DND-41 (cell line): Measurements from ENCODE around the gene HCAR3.
"Not testable (repeated sequence)": the region's sequence is repeated elsewhere in the genome, so short reads cannot be mapped to it uniquely, and the experiment has no call there.

Experiments
- ATAC-seq: fragments of 200-7000 bp; cut with Tn5 transposase; 3 replicates; pipeline ENCODE4 v1.9.1; 2021; ENCODE audit warnings: low read depth; ENCODE audit not compliant: insufficient read depth
- DNase-seq: peaks from one replicate; pipeline ENCODE4 v3.0.0-alpha.2; 2020
- H2AFZ ChIP-seq: 2 replicates; pipeline ENCODE4 v1.6.0; 2012; ENCODE audit warnings: low read depth, low read length
- H3K27ac ChIP-seq: 2 replicates; pipeline ENCODE4 v1.5.1; 2012; ENCODE audit warnings: low read length, inconsistent platforms
- H3K27me3 ChIP-seq: fragments of 200-600 bp; sonication (generic); 2 replicates; pipeline ENCODE4 v1.6.0; 2012; ENCODE audit warnings: low read length, mild to moderate bottlenecking, inconsistent platforms; ENCODE audit not compliant: insufficient read depth, poor library complexity
- H3K36me3 ChIP-seq: 2 replicates; pipeline ENCODE4 v1.5.1; 2012; ENCODE audit warnings: low read length, inconsistent platforms; ENCODE audit not compliant: insufficient read depth
- H3K4me1 ChIP-seq: 2 replicates; pipeline ENCODE4 v1.5.1; 2012; ENCODE audit warnings: mild to moderate bottlenecking, low read length; ENCODE audit not compliant: insufficient read depth
- H3K4me2 ChIP-seq: 2 replicates; pipeline ENCODE4 v1.6.0; 2012; ENCODE audit warnings: mild to moderate bottlenecking, moderate library complexity, low read length, inconsistent platforms; ENCODE audit not compliant: insufficient read depth
- H3K4me3 ChIP-seq, 2 experiments: fragments of 200-600 bp in 1 of 2; shearing (Covaris generic) in 1 of 2; 2 replicates each; pipeline ENCODE4 v1.5.1; 2012 to 2016; ENCODE audit warnings: inconsistent platforms in 2 of 2, low read length in 2 of 2, mild to moderate bottlenecking in 2 of 2, low read depth in 1 of 2, moderate library complexity in 1 of 2
- H3K79me2 ChIP-seq: 2 replicates; pipeline ENCODE4 v1.6.0; 2012; ENCODE audit warnings: low read length, inconsistent platforms; ENCODE audit not compliant: insufficient read depth
- H3K9ac ChIP-seq: 2 replicates; pipeline ENCODE4 v1.6.0; 2012; ENCODE audit warnings: low read depth, mild to moderate bottlenecking, inconsistent platforms, low read length, moderate library complexity
- H3K9me3 ChIP-seq: 2 replicates; pipeline ENCODE4 v1.5.1; 2012; ENCODE audit warnings: low read length, moderate library complexity, mild to moderate bottlenecking, inconsistent platforms; ENCODE audit not compliant: insufficient read depth, severe bottlenecking
- H4K20me1 ChIP-seq: 2 replicates; pipeline ENCODE4 v1.6.0; 2012; ENCODE audit warnings: low read length; ENCODE audit not compliant: insufficient read depth
- EZH2 ChIP-seq: IDR thresholded peaks from 3 replicates; pipeline ENCODE4 v1.6.1; 2012; ENCODE audit warnings: borderline replicate concordance, low read depth, mild to moderate bottlenecking, moderate library complexity, low read length, inconsistent platforms; ENCODE audit not compliant: severe bottlenecking
- TF ChIP-seq, protein P1 (sequence below): IDR thresholded peaks from 2 replicates; pipeline ENCODE4 v1.5.1; 2012; ENCODE audit warnings: borderline replicate concordance, low read length, moderate library complexity, mild to moderate bottlenecking; ENCODE audit not compliant: poor library complexity, severe bottlenecking; ENCODE audit errors: extremely low read depth

HCAR3 gene

DNA sequence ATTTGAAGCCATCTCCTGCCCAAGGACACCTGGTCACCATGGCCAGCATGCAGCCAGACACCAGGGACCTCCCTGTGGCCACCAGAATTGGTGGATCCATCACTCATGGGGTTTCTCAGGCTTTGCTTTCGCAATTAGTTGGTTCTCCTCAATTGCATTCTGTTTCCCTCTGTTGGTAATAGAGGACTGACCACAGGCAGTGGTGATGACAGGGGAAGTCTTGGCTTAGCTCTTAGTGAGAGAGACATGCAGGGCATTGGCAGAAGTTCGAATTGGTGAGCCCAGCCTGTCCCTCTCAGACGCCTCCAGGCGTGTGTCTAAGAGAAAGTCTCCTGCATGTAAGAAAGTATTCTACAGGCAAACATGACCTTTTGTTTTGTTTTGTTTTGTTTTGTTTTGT is 34.8 kb downstream of the HCAR3 start:
- Histone ChIP-seq H3K4me1 (no peaks in the 10 kb centered on the region), H3K4me3 (no peak overlapping the region), H2AFZ (no peak overlapping the region), H3K4me2 (no peak overlapping the region), H3K27ac (no peak overlapping the region), H4K20me1 (no peaks in the 10 kb centered on the region), H3K9me3 (no peaks in the 10 kb centered on the region), H3K79me2 (no peaks in the 10 kb centered on the region), H3K36me3 (no peaks in the 10 kb centered on the region), H3K9ac (no peak overlapping the region), H3K27me3 (no peaks in the 10 kb centered on the region)
- DNase-seq: no peak
- no peak for TF ChIP-seq EZH2
- TF ChIP-seq, protein P1, sequence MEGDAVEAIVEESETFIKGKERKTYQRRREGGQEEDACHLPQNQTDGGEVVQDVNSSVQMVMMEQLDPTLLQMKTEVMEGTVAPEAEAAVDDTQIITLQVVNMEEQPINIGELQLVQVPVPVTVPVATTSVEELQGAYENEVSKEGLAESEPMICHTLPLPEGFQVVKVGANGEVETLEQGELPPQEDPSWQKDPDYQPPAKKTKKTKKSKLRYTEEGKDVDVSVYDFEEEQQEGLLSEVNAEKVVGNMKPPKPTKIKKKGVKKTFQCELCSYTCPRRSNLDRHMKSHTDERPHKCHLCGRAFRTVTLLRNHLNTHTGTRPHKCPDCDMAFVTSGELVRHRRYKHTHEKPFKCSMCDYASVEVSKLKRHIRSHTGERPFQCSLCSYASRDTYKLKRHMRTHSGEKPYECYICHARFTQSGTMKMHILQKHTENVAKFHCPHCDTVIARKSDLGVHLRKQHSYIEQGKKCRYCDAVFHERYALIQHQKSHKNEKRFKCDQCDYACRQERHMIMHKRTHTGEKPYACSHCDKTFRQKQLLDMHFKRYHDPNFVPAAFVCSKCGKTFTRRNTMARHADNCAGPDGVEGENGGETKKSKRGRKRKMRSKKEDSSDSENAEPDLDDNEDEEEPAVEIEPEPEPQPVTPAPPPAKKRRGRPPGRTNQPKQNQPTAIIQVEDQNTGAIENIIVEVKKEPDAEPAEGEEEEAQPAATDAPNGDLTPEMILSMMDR: no peak
- no peak for ATAC-seq

DNA sequence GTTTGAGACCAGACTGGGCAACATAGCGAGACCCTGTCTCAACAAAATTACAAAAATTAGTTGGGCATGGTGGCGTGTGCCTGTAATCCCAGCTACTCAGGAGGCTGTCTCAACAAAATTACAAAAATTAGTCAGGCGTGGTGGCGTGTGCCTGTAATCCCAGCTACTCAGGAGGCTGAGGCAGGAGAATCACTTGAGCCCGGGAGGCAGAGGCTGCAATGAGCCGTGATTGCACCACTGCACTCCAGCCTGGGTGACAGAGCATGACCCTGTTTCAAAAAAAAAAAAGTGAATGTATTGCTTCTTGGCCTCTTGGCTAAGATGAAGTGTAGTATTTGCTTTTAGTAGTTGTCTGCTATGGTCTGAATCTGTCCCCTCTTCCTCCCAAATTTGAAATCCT is 35.6 kb downstream of the HCAR3 start:
- not testable (repeated sequence) for H3K36me3 ChIP-seq, H3K27me3 ChIP-seq, H3K4me3 ChIP-seq, H3K79me2 ChIP-seq, H3K27ac ChIP-seq, DNase-seq, H3K9ac ChIP-seq, H4K20me1 ChIP-seq, H3K4me2 ChIP-seq, H3K9me3 ChIP-seq, H3K4me1 ChIP-seq, H2AFZ ChIP-seq, ATAC-seq

DNA sequence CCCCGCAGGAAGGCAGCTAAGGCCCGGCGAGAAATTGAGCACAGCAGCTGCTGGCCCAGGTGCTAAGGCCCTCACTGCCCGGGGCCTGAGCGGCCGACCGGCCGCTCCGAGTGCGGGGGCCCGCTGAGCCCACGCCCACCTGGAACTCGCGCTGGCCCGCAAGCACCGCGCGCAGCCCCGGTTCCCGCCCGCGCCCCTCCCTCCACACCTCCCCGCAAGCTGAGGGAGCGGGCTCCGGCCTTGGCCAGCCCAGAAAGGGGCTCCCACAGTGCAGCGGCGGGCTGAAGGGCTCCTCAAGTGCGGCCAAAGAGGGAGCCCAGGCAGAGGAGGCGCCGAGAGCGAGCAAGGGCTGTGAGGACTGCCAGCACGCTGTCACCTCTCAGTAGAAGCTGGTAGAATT is 39.8 kb downstream of the HCAR3 start:
- H3K4me2 ChIP-seq, H4K20me1 ChIP-seq, H3K79me2 ChIP-seq, H3K27ac ChIP-seq, DNase-seq, H3K36me3 ChIP-seq, H3K4me3 ChIP-seq, H3K27me3 ChIP-seq, H3K4me1 ChIP-seq, H2AFZ ChIP-seq, ATAC-seq, H3K9ac ChIP-seq, H3K9me3 ChIP-seq: not testable (repeated sequence)

DNA sequence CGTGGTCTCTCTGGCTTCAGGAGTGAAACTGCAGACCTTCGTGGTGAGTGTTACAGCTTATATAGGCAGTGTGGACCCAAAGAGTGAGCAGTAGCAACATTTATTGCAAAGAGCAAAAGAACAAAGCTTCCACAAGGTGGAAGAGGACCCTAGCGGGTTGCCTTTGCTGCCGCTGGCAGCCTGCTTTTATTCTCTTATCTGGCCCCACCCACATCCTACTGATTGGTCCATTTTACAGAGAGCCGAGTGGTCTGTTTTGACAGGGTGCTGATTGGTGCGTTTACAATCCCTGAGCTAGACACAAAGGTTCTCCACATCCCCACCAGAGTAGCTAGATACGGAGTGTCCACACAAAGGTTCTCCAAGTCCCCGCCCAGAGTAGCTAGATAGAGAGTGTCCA is 40.6 kb downstream of the HCAR3 start:
- H3K79me2 ChIP-seq, H3K9ac ChIP-seq, ATAC-seq, H3K27me3 ChIP-seq, DNase-seq, H2AFZ ChIP-seq, H3K4me1 ChIP-seq, H3K4me2 ChIP-seq, H4K20me1 ChIP-seq, H3K4me3 ChIP-seq, H3K9me3 ChIP-seq, H3K27ac ChIP-seq, H3K36me3 ChIP-seq: not testable (repeated sequence)

DNA sequence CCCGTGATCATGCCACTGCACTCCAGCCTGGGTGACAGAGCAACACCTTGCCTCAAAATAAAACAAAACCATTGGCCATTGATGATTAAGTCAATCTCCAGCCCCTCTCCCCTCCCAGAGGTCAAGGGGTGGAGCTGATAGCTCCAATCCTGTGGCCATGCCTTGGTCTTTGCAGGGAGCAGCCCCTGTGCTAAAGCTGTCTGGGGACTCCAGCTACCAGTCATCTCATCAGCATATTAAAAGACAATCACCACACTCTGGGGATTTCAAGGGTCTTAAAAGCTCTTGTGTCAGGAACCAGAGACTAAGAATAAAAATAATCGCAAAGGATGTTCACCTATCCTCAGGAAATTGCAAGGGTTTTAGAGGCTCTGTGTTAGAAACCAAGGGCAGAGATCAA is 44.1 kb downstream of the HCAR3 start:
- ATAC-seq: no peak
- Histone ChIP-seq H3K79me2 (no peaks in the 10 kb centered on the region), H3K4me3 (no peak overlapping the region), H2AFZ (no peak overlapping the region), H3K27ac (no peak overlapping the region), H3K9me3 (no peaks in the 10 kb centered on the region), H3K4me1 (no peaks in the 10 kb centered on the region), H3K9ac (no peak overlapping the region), H3K27me3 (no peaks in the 10 kb centered on the region), H3K4me2 (no peak overlapping the region), H3K36me3 (no peaks in the 10 kb centered on the region), H4K20me1 (no peaks in the 10 kb centered on the region)
- DNase-seq: no peak
- TF ChIP-seq, protein P1: no peak
- TF ChIP-seq EZH2: no peak
